ENCODE data around the gene GDAP1L1. TPM values are rescaled to one million over a fixed set of nuclear protein-coding genes. Genes with fewer than 3 reads are reported as not detected.

The GDAP1L1 gene
- total RNA-seq: not detected in 2 replicates

GRCh38 chr20:44247131-44247571 is at the start of gene GDAP1L1:
TSS of gene GDAP1L1 (plus strand) at chr20:44247308. CDS start at chr20:44247335, 27 bp downstream.

GRCh38 chr20:44210406-44211176 is 36.5 kb upstream of the GDAP1L1 start, which contains the start of gene OSER1:
TSS of gene OSER1 (minus strand) at chr20:44210771. CDS start at chr20:44206957, 3,814 bp downstream.

GRCh38 chr20:44310664-44311639 is 63.8 kb downstream of the GDAP1L1 start, which contains the start of gene FITM2:
TSS of gene FITM2 (minus strand) at chr20:44311202. CDS start at chr20:44311148, 54 bp downstream.

Other genes with a start within 250 kb of the GDAP1L1 start
- not detected in 2 replicates for gene JPH2, start 60.1 kb upstream of the GDAP1L1 start, total RNA-seq
- gene OSER1, start 36.5 kb upstream of the GDAP1L1 start, total RNA-seq: 35.0 and 39.3 TPM in 2 replicates
- 8.1 and 9.5 TPM in 2 replicates for gene FITM2, start 63.9 kb downstream of the GDAP1L1 start, total RNA-seq
- not detected in 2 replicates for gene R3HDML, start 89.7 kb downstream of the GDAP1L1 start, total RNA-seq
- gene HNF4A, start 108.4 kb downstream of the GDAP1L1 start, total RNA-seq: not detected in 2 replicates
- gene TTPAL, start 228.6 kb downstream of the GDAP1L1 start, total RNA-seq: 8.1 and 8.8 TPM in 2 replicates

Data from thoracic aorta endothelial cell (primary cell).